Stimulated activated CD4-positive, alpha-beta T cell treated with anti-CD3 and anti-CD28 coated beads, Interleukin-15, amount 100 ng/mL, for 1 hour (primary cell): Measurements from ENCODE around the gene EVC.

Experiments used
- DNase-seq, 2 donors: peaks; one replicate each; pipeline ENCODE4 v3.0.0-alpha.2; 2020; ENCODE audit warnings: low read depth in 1 of 2, low spot score in 1 of 2

EVC gene

DNA sequence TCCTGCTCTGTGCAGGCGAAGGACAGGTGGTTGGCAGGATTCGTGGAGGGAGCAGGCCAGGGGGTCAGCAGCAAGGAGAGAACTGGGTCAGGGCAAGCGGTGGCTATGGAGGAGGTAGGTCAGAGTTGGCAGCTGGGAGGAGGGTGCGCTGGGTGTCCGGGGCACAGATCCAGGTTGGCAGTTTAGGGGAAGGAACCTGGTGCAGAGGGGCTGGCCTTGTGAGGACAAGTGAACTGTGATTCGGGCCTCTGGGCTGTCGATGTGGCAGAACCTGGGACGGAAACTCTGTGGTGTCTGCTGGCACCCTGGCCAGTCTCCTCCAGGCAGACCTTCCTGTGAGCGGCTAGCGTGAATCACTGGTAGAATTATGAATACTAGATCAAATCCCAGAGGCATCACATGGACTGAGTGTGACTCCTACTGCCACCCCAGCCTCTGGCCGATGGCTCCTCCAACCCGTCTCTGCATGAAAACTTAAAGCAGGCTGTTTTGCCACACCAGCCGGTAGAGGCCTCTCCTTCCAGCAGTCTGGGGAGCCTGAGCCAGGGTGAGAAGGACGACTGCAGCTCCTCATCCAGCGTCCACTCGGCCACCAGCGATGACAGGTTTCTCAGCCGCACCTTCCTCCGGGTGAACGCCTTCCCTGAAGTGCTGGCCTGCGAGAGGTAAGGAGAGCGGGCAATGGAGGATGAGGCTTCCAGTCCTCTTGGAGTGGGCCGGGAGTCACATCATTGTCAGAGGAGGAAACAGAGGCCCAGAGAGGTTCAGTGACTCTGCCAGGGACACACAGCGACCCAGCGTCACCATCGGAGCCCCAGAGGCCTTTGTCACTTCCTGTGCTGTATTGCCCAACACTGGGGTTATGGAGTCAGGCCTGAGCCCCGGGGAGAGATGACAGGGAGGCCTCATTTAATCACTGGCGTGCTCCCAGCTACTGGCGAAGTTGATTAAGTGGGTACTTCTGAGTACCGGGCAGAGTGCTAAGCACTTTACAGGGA is 20.3 kb downstream of the EVC start:
- no peak for DNase-seq

DNA sequence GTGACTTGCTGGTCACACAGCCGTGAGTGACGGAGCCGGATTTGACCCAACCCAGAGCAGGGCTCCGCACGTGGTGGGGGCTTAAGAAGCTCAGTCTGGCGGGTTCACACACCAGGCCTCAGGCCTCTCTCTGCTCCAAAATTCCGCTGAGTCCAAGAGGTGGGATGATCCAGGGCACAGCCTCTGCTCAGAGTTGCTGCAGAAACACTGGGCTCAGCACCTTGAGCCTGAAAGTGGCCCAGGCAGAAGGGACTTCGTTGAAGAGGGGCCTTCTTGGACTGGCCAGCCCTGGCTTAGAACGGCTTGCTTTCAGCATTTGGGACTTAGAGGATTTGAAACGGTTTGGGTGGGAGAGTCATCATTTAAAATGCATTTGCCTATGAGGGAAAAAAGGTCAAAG is 21.2 kb downstream of the EVC start:
- DNase-seq = no peak

DNA sequence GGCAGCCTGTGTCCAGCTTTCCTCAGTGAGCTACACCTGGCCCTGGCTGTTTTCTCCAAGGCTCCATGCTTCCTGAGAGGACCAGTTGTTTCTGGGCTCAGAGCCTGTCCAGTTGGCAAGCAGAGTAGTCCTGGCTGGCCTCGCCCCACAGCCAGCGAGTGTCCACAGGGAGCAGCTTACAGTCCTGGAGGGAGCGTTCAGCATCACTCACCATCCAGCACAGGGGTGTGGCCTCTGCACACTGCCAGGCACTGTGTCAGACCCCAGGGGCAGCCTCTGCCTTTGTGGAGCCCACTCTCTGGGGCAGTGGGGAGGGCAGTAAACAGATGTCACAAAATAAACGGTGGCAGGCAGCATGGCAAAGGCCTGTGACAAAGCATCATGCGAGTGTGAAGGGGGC is 23.9 kb downstream of the EVC start:
- no peak for DNase-seq

DNA sequence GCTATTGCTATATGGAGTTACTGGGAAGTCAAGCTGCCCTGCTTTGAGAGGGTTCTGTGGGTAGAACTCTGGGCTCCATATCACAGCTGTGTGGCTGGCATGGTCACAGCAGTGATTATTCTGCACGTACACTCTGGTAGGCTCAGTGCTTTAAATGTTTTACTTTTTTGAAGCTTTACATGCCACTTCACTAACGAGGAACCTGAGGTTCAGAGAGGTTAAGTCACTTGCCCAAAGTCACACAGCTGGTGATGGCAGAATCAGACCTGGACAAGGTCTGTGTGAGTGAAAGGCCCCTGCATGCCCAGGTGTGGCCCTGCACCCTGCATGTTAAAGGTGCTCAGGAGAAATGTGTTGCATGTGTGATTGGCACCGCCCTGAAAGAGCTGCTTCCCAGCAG is 24.5 kb downstream of the EVC start:
- no peak for DNase-seq

DNA sequence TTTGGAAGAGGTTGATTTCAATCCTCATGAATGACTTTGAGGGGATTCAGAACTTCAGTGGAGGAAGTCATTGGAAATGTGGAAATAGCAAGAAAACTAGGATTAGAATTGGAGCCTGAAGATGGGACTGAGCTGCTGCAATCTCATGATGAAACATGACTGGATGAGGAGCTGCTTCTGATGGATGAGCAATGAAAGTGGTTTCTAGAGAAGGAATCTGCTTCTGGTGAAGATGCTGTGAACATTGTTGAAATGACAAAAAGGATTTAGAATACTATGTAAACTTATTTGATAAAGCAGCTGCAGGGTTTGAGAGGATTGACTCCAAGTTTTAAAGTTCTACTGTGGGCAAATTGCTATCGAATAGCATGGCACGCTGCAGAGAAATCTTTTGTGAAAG is 27.1 kb downstream of the EVC start:
- DNase-seq = no peak

DNA sequence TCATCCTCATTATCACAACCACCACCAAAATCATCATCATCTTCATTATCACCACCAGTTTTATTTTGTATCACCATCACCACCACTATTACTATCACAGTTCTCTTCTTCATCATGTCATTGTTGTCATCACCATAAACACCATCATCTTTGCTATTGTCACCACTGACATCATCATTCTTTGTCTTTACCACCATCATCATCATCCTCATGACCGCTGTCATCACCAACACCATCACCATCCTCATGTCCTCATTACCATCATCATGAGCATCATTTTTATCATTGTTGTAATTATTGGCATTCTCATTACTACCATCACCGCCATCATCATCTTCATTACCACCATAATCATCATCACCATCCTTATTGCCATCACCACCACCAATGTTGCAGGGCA is 31.4 kb downstream of the EVC start:
- DNase-seq = no peak

DNA sequence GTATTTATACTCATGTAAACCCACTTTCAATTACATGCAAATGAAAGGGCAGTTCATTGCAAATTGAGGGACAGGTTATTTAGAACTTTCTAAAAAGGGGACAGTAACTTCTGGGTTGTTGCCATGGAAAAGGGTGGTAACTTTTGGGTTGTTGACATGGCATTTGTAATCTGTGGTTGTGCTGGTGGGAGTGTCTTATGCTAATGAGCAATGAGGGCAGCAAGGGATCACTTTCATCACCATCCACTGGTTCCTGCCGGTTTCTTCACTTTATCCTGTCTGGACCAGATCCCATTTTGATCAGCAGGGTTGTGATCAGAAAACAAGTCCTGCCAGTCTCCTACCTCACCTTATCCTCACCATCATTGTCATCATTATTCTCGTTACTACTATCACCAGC is 32.0 kb downstream of the EVC start:
- no peak for DNase-seq

DNA sequence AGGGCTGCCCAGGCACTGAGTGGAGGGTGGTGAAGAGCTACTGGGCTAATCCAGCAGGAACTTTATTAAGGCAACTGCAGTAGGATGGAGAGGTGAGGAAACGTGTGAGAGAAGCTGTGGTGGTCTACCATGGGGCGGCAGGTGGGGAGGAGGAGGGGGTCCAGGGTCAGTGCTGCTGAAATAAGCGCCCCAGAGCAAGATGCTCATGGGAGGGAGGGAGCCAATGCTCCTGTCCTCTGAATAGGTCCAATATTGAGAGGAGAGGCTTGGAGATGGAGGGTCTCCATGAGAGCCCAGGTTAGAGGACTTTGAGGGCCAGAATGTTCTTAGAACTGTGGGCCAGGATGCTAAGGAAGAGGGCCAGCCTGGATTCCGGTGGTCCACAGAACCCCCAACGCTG is 35.2 kb downstream of the EVC start:
- DNase-seq = no peak

DNA sequence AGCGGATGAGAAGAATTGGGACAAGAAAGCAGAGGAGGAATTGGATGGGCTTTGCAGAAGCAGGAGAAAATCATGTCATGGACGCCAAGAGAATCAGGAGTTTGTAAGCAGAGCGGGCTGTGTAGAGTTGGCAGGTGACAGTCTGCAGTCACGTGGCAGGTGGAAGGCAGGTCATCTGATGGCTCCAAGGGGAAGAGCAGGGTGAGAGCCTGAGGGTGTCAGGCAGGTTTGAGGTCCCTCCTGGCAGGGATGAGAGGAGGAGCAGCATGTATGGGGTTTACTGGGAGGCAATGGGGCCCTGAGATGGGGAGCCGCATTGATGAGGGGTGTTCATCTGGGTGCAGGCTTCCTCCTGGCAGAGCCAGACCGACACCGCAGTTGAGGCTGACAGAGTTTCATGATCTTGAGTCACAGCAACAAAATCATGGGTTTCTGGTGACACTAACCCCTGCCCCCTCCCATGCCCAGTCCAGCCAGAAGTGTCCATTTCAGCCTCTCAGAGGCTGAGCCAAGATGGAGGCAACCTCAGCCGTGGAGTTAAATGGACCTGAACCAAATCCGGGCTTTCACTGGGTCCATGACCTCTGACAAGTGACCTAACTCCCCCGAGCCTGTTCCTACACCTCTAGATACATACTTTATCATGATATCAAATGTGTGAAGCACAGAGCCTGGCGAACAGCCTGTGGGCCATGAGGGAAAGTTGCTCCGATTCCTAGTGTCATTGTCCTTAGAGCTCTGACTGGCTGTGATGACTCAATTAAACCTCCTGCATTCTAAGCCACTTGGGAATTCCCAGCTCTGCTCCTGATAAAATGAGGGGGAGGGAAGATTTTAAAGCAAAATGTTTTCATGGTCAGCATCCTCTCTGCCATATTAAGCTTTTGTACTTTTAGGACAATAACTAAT is 36.1 kb downstream of the EVC start:
- DNase-seq = no peak

DNA sequence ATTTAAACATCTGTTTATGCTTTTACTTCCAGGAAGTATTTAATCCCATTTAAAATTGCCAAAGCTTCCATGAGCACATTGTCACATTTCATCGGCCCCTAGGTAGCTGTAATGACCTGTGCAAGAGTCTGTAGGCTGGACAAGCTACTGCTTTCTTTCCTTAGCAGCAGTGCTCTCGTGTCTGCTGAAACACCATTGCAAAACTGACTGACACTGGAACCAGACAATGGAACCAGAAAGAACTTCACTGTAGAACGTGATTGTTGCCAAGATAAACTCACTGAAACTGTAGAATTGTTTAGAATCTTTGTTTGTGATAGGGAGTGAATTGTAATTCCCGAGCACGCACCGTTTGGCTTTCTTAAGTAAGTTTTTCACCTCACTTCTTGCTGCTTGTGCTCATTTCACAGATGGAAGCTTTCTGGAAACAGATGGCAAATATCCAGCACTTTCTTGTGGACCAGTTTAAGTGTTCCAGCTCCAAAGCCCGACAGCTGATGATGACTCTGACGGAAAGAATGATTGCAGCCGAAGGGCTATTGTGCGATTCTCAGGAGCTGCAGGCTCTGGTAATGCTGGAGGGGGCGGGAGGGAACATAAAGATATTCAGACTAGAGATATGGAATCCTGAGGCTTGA is 36.9 kb downstream of the EVC start:
- DNase-seq = no peak

DNA sequence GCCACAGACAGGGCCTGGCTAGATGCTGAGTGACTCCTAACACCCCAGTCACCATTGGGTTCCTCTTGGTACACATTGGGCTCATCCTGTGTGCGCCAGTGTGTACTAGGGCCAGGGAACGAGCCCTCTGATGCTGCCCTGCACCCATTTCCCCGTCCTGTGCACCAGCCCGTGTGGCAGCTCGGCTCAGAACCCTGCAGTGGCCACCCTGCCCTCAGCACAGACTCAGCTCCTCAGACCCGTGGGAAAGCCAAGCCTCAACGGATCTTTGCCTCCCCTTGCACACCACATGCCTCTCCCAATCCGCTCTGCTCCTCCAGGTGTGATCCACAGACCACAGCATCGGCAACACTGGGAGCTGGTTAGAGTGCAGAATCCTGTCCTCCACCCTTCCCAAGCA is 38.6 kb downstream of the EVC start:
- DNase-seq = no peak

DNA sequence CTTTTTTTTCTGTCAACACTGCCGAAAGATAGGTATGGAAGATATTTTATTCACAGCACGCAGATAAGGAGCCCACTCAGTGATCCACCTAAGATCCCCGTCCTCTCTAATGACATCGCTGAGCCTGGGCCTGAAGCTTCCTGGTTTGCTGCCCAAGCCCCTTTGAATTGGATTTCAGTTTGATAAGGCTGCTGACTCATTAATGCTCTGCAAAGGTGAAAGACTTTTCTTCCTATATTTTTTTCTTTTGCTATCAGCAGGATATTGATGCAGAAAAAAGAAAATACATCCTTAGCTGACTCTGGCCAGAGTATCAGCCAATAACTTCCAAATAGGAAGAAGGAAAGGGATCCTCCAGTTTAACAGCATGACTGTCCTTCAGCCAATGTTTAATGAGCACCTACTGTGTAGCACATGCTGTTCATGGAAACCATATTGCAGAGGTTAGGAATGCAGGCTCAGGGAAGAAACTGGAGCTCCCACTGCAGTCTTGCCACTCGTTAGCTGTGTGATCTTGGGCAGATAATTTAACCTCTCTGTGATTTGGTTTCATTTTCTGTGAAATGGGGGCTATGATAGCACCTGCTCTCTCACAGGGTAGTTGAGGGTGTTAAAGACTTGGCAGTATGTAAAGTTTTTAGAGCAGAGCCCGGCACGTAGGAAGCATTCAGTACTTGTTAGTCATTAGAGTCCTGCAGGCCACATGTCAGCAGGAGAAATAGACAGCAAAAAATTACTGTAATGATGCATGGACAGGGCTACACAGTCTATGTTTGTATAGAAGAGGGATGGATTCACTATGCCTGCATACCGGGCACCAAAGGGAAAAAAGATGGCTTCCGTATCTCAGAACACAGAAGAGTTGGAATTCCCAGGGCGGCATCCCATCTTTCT is 39.3 kb downstream of the EVC start:
- no peak for DNase-seq

DNA sequence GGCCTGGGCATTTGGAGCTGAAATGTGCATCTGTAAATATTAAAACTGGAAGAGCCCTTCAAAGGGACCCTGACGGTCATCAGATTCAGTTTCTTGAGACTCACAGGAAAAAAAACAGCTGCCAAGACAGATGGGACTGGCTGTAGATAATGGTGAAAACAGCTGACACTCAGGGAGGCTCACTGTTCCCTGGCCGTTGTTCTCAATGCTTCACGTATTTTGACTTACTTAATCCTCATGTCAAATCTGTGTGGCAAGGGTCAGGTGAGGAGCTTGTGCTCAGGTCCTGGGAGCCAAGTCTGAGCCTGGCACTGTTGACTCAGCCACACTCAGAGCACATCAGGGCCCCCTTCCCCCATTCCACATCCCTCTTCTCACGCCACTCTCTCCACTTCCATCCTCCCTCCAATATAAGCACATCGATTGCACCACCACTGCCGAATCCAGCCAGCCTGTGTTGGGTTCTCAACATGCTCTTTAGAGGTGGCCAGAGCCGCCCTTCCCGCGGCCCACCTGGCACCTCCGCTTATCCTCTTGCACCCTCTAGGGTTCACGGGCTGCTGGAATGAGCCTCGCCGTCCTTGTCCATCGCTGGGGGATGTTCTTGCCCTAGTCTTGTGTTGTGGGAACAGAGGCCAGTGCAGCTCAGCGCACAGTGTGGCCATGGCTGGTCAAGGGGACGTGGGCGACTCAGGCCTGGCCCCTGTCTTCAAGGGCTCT is 40.1 kb downstream of the EVC start:
- no peak for DNase-seq

DNA sequence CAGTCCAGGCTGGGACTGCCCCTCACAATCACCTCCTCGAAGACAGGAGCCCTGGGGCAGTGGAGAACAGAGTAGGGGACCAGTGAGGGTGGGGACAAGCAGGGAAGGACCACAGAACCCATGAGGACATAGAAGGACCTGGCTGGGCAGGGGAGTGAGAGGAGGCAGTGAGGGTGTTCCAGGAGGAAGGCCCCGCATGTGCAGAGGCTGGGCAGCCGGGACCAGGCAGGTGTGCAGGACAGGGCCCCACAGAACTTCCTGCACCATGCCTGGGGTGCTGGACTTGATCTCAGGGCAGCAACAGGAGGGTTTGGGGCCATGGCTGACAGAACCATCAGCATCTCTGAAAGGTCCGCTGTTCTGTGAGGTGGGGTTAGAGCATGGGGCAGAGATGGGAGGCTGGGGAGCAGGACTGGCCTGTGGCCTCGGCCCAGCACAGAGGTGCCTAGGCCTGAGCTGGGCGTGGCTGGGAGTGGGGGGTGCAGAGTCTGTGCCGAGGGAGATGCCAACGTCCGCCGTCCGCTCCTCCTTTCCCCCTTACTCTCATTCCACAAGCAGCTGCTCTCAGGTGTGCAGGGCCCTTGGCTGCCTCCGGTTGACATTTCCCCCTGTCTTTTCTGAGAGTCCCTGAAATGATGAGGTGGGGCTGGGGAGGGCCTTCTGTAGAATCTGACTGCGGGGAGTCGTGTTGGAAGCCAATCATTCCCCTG is 40.8 kb downstream of the EVC start:
- no peak for DNase-seq

DNA sequence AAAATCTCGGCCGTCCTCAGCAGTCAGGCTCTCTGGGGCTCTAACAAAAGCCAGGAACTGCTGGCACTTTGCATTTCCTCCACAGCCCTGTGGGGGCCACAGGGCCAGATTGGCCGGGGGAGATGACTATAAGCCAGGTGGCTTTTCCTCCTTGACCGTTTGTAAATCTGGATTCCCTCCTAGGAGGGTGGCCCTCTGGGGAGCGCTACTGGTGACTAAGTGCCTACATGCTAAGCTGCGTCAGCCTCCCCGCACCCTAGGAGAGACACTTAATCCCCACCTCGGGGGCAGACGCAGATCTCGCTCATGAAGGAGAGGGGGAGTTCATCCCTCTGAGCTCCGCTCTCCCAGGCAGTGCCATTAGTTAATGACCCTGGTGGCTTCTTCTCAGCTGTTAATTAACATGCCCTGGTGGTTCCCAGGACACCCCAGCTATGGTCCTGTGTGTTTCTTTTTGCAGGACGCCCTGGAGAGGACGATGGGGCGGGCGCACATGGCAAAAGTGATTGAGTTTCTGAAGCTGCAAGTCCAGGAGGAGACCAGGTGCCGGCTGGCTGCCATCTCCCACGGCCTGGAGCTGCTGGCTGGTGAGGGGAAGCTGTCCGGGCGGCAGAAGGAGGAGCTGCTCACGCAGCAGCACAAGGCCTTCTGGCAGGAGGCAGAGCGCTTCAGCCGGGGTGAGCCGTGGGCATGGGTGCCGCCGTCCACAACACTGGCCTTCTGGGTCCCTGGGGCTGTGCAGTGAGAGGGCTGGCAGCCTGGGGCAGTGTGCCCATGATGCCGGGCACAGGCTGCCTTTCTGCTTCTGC is 41.6 kb downstream of the EVC start:
- no peak for DNase-seq

DNA sequence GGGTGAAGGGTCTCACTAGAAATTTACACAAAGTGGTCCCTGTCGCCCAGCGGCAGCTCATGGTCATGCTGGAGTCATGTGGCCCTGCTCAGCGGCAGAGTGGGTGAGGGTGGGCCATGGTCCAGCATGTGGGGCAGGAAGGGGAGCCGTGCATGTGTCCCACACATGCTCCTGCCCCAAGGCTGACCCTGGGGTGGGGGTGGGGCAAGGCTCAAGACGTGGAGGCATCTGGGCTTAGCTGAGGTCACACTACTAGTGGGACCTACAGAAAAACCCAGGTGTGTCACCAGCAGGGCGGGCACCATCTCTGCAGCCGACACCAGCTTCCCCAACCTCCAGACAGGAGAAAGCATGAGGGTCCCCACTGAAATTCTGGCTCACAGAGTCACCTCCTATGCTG is 42.4 kb downstream of the EVC start:
- no peak for DNase-seq

DNA sequence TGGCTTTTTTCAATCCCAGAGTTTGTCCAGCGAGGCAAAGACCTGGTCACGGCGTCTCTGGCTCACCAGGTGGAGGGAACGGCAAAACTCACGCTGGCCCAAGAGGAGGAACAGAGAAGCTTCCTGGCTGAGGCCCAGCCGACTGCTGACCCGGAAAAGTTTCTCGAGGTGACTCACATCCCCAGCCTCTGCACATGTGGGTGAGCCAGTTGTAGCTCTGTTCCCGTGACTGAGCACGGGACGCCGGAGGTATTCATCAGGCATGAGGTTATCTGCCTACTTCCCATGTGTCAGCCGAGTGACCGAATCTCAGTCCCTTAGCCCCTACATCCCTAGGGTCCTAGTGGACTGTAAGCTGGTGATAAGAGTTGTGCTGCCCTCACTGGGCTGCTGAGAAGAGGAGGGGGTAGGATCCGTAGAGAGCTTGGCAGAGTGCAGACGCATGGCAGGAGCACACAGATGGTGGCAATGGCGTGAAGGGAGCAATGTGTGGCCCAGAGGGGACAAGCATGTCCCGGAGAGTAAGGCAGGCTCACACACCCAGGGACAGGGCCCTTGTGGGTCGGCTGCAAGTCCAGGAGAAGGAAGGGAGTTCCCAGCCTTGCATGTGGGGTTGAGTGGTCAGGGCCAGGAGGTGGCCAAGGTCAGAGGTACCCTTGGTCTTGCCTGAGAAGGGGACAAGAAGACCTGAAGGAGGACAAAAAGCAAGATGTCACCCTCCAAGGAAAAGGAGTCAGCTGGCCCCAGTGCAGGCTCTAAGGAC is 42.9 kb downstream of the EVC start:
- DNase-seq = no peak

DNA sequence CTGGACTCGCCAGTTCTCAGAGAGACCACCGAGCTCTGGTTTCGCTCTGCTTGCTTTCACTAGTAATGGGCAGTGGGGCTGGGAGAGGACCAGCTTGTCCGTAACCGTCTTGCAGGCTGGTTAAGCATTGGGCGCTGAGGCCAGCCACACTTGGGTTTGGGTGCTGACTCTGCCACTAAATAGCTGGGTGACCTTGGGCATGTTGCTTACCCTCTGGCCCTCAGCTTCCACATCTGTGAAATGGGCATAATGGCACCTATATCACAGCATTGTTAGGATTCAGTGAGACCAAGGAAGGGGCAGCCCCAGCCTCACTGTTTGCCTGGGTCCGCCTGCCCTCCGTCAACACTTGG is 43.5 kb downstream of the EVC start:
- no peak for DNase-seq
